ENCODE data around the gene TBC1D16. TPM values are rescaled to one million over a fixed set of nuclear protein-coding genes. Genes with fewer than 3 reads are reported as not detected.

The TBC1D16 gene
- total RNA-seq, 2 experiments from 2014 or later, result 0.38 to 0.74 TPM

DNA sequence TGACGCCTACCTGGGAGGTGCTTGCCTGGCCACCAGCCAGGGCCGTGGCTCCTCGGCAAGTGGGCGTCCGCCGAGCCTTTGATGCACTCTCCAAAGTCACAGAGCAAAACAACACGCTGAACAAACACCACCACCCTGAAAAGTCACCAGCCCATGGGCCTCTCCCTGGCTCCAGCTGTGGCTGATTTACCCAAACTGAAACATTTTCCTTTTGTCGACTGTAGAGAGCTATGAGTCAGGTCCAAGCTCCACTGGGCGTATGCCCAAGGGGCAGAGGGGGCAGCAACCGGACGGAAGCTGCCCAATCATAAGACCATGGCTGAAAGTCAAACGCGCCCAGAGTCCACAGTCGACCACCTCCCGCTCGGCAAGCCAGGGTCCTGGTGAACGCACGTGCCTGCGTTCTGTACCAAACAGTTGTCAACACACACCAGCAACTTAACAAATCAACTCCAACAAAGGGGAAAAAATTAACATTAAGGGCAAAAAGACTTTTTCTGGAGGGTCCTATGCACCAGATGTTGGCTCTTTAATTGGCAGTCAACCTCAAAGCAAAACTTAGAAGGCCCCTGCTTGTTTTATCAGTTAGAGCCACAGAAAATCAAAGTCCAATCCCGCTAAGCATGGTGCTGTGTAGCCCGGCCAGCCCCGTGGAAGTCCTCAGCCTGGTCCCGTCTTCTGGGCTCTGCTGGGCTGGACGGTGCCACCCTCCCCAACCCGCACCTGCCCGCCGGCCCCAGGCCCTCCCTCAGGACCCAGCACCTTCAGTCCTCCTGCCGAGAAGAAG is 47.3 kb downstream of the TBC1D16 start:
- BruUV-seq (replicated peaks), result no TSS peak
- no peaks in the 10 kb centered on the region for H4K20me1 ChIP-seq (ENCODE audit: insufficient read depth, low read length)
- CTCF ChIA-PET (ENCODE audit: unreplicated experiment), result no interaction called here
- POLR2A ChIA-PET, result no interaction called here
- H3K4me2 ChIP-seq (ENCODE audit: low read length), result no peak overlapping the region
- DNase-seq (ENCODE audit: low spot score), result no peak
- TF ChIP-seq, protein P1, sequence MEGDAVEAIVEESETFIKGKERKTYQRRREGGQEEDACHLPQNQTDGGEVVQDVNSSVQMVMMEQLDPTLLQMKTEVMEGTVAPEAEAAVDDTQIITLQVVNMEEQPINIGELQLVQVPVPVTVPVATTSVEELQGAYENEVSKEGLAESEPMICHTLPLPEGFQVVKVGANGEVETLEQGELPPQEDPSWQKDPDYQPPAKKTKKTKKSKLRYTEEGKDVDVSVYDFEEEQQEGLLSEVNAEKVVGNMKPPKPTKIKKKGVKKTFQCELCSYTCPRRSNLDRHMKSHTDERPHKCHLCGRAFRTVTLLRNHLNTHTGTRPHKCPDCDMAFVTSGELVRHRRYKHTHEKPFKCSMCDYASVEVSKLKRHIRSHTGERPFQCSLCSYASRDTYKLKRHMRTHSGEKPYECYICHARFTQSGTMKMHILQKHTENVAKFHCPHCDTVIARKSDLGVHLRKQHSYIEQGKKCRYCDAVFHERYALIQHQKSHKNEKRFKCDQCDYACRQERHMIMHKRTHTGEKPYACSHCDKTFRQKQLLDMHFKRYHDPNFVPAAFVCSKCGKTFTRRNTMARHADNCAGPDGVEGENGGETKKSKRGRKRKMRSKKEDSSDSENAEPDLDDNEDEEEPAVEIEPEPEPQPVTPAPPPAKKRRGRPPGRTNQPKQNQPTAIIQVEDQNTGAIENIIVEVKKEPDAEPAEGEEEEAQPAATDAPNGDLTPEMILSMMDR (conservative IDR thresholded peaks at IDR 0.05; ENCODE audit: low read length), result no peak
- TF ChIP-seq EZH2phosphoT487 (IDR thresholded peaks at IDR 0.05; ENCODE audit: borderline replicate concordance, low read depth, low read length), result no peak
- H3K36me3 ChIP-seq (ENCODE audit: insufficient read depth, low read length), result no peaks in the 10 kb centered on the region
- intact Hi-C loops (cut with micrococcal nuclease; ENCODE audit: unreplicated experiment), result no loop called here
- no peak overlapping the region for H2AFZ ChIP-seq (ENCODE audit: low read length)
- H3K9me3 ChIP-seq (ENCODE audit: low read length), result no peaks in the 10 kb centered on the region
- H3K4me1 ChIP-seq (ENCODE audit: insufficient read depth, low read length, poor library complexity, severe bottlenecking), result peaks cover 7% of the 10 kb centered on the region
- H3K27ac ChIP-seq (ENCODE audit: low read depth, low read length, poor library complexity, severe bottlenecking), result no peak overlapping the region
- no peaks in the 10 kb centered on the region for H3K79me2 ChIP-seq (ENCODE audit: insufficient read depth, low read depth, low read length)
- H3K9me2 ChIP-seq (ENCODE audit: insufficient read depth, low read length), result no peaks in the 10 kb centered on the region
- H3K4me3 ChIP-seq (ENCODE audit: low read depth, low read length, poor library complexity, severe bottlenecking), result no peak overlapping the region

DNA sequence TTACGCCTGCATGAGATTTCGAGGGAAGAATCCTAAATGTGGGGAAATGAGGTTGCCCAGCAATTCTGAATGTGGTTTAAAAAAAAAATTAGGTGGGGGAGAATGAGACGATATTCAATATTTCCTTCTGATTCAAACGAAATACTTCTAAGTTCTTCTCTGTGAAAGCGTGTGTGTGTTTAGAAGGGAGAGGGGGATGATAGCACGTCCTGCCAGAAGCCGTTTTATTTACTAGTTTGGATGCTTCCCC is 47.8 kb downstream of the TBC1D16 start:
- peaks cover 2% of the 10 kb centered on the region for H3K4me1 ChIP-seq (ENCODE audit: insufficient read depth, low read length, poor library complexity, severe bottlenecking)
- DNase-seq (ENCODE audit: low spot score), result no peak
- no peaks in the 10 kb centered on the region for H3K36me3 ChIP-seq (ENCODE audit: insufficient read depth, low read length)
- ChIA-PET POLR2A (no interaction called here), CTCF (ENCODE audit: unreplicated experiment) (no interaction called here)
- H2AFZ ChIP-seq (ENCODE audit: low read length), result no peak overlapping the region
- TF ChIP-seq, protein P1 (conservative IDR thresholded peaks at IDR 0.05; ENCODE audit: low read length), result no peak
- no peak for TF ChIP-seq EZH2phosphoT487 (IDR thresholded peaks at IDR 0.05; ENCODE audit: borderline replicate concordance, low read depth, low read length)
- no peaks in the 10 kb centered on the region for H3K9me3 ChIP-seq (ENCODE audit: low read length)
- H3K4me3 ChIP-seq (ENCODE audit: low read depth, low read length, poor library complexity, severe bottlenecking), result no peak overlapping the region
- no peaks in the 10 kb centered on the region for H4K20me1 ChIP-seq (ENCODE audit: insufficient read depth, low read length)
- no peak overlapping the region for H3K27ac ChIP-seq (ENCODE audit: low read depth, low read length, poor library complexity, severe bottlenecking)
- no peak overlapping the region for H3K4me2 ChIP-seq (ENCODE audit: low read length)
- no peaks in the 10 kb centered on the region for H3K9me2 ChIP-seq (ENCODE audit: insufficient read depth, low read length)
- intact Hi-C loops (cut with micrococcal nuclease; ENCODE audit: unreplicated experiment), result no loop called here
- no peaks in the 10 kb centered on the region for H3K79me2 ChIP-seq (ENCODE audit: insufficient read depth, low read depth, low read length)
- no TSS peak for BruUV-seq (replicated peaks)

DNA sequence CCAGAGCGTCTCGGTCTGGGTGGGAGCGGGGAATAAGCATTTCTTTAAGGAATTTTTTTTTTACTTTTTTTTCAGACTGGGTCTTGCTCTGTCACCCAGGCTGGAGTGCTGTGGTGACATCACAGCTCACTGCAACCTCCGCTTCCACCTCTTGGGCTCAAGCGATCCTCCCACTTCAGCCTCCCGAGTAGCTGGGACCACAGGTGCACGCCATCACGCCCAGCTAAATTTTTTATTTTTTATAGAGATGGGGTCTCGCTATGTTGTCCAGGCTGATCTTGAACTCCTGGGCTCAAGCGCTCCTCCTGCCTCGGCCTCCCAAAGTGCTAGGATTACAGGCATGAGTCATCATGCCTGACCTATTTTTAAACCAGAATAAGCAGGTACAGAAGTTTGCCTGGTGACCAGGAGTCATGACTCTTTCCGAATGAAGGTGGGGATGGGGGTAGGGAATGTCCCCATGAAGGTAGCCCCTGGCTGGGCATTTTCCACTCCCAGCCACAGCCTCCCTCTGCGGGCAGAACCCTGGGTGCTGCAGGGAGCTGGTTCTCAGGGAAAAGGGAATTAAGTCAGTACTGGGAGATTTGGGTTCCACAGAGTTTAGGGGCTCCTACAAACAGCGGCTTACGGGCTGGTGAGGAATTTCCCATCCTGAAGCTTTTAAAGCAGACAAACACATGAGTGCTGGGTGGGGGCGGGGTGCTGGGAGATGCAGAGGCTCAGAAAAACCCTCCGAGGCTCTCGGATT is 48.3 kb downstream of the TBC1D16 start:
- H3K4me3 ChIP-seq (ENCODE audit: low read depth, low read length, poor library complexity, severe bottlenecking), result no peak overlapping the region
- ChIA-PET POLR2A (no interaction called here), CTCF (ENCODE audit: unreplicated experiment) (no interaction called here)
- H3K9me2 ChIP-seq (ENCODE audit: insufficient read depth, low read length), result no peaks in the 10 kb centered on the region
- H2AFZ ChIP-seq (ENCODE audit: low read length), result no peak overlapping the region
- DNase-seq (ENCODE audit: low spot score), result no peak
- intact Hi-C loops (cut with micrococcal nuclease; ENCODE audit: unreplicated experiment), result no loop called here
- no peak overlapping the region for H3K27ac ChIP-seq (ENCODE audit: low read depth, low read length, poor library complexity, severe bottlenecking)
- TF ChIP-seq EZH2phosphoT487 (IDR thresholded peaks at IDR 0.05; ENCODE audit: borderline replicate concordance, low read depth, low read length), result no peak
- TF ChIP-seq, protein P1 (conservative IDR thresholded peaks at IDR 0.05; ENCODE audit: low read length), result no peak
- H3K79me2 ChIP-seq (ENCODE audit: insufficient read depth, low read depth, low read length), result no peaks in the 10 kb centered on the region
- H4K20me1 ChIP-seq (ENCODE audit: insufficient read depth, low read length), result no peaks in the 10 kb centered on the region
- H3K4me2 ChIP-seq (ENCODE audit: low read length), result no peak overlapping the region
- no peaks in the 10 kb centered on the region for H3K9me3 ChIP-seq (ENCODE audit: low read length)
- no TSS peak for BruUV-seq (replicated peaks)
- no peaks in the 10 kb centered on the region for H3K4me1 ChIP-seq (ENCODE audit: insufficient read depth, low read length, poor library complexity, severe bottlenecking)
- no peaks in the 10 kb centered on the region for H3K36me3 ChIP-seq (ENCODE audit: insufficient read depth, low read length)

Measured in OCI-LY7 (cell line).